ENCODE data around the gene CCNYL1. TPM values are rescaled to one million over a fixed set of nuclear protein-coding genes. Genes with fewer than 3 reads are reported as not detected.
"Not testable (repeated sequence)": the region's sequence is repeated elsewhere in the genome, so short reads cannot be mapped to it uniquely, and the experiment has no call there.

CCNYL1 gene
- total RNA-seq, 2 experiments from 2014 or later, result 2.5 to 2.7 TPM

DNA sequence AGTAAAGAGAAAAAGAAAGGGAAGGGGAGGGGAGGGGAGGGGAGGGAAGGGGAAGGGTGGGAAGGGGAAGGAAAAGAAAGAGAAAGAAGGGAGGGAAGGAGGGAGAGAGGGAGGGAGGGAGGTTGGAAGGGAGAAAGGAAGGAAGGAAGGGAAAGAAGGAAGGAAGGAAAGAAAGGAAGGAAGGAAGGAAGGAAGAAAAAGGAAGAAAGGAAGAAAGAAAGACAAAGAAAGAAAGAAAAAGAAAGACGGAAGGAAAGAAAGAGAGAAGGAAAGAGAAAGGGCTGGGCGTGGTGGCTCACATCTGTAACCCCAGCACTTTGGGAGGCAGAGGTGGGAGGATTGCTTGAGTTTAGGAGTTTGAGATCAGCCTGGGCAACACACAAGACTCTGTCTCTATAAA, 24.6 kb upstream of the CCNYL1 start:
- Mint-ChIP-seq H3K36me3 (ENCODE audit: low read depth) (no peaks in the 10 kb centered on the region), H3K27ac (no peak overlapping the region)
- CTCF ChIA-PET, result interaction anchor here (1.0 kb wide), 1 partner anchor 59 kb away, joined by 3 read pairs; no protein-coding TSS in a partner anchor

DNA sequence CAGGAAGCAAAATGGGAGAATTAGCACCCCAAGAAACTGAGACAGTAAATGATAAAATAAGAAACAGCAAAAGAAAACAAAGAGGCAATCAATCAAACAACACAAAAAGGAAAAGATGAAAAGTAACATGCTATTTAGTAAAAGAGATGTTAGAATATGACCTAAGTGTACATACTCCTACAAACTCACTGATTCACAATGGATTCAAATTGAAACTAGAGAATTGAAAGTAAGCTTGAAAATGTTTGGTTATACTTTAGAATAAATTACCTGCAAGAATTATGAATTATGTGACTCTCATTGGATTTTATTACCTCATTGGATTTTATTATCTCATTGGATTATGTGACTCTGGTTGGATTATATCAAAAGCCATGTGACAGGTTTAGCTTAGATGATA, 22.8 kb upstream of the CCNYL1 start:
- no peak overlapping the region for H3K4me3 Mint-ChIP-seq
- CTCF ChIA-PET, result interaction anchor here (1.0 kb wide), 1 partner anchor 62 kb away, joined by 3 read pairs; no protein-coding TSS in a partner anchor
- H3K9me3 Mint-ChIP-seq, result no peaks in the 10 kb centered on the region
- no peak for DNase-seq
- intact Hi-C loops (cut with micrococcal nuclease), result loop anchor here (1.0 kb wide), 2 partner anchors 23 to 61 kb away; partner anchors contain the start of gene CCNYL1
- no peak overlapping the region for H3K27ac Mint-ChIP-seq
- no peaks in the 10 kb centered on the region for H3K27me3 Mint-ChIP-seq (ENCODE audit: low read depth)
- no peaks in the 10 kb centered on the region for H3K36me3 Mint-ChIP-seq (ENCODE audit: low read depth)
- peaks cover 13% of the 10 kb centered on the region for H3K4me1 Mint-ChIP-seq (ENCODE audit: low read depth)

More for the DNA sequence above, 24.6 kb upstream of the CCNYL1 start:
- Mint-ChIP-seq H3K4me3 (no peak overlapping the region), H3K4me1 (ENCODE audit: low read depth) (peaks cover 10% of the 10 kb centered on the region), H3K9me3 (no peaks in the 10 kb centered on the region), H3K27me3 (ENCODE audit: low read depth) (no peaks in the 10 kb centered on the region)
- intact Hi-C loops (cut with micrococcal nuclease), result no loop called here
- DNase-seq, result no peak

DNA sequence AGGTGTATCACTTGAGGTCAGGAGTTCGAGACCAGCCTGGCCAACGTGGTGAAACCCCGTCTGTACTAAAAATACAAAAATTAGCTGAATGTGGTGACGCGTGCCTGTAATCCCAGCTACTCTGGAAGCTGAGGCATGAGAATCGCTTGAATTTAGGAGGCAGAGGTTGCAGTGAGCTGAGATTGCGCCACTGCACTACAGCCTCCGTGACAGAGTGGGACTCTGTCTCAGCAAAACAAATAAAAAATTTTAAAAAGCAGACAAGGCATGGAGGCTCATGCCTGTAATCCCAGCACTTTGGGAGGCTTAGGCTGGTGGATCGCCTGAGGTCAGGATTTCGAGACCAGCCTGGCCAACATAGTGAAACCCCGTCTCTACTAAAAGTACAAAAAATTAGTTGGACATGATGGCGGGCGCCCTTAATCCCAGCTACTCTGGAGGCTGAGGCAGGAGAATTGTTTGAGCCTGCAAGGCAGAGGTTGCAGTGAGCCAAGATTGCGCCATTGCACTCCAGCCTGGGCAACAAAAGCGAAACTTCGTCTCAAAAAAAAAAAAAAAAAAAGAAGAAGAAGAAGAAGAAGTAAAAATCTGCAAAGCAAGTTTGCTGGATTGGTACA, 20.5 kb upstream of the CCNYL1 start:
- H3K36me3 Mint-ChIP-seq (ENCODE audit: low read depth); intact Hi-C loops (cut with micrococcal nuclease); H3K27me3 Mint-ChIP-seq (ENCODE audit: low read depth); H3K4me3 Mint-ChIP-seq; DNase-seq; CTCF ChIA-PET; H3K9me3 Mint-ChIP-seq; H3K27ac Mint-ChIP-seq: not testable (repeated sequence)
- peaks cover 11% of the 10 kb centered on the region for H3K4me1 Mint-ChIP-seq (ENCODE audit: low read depth)

DNA sequence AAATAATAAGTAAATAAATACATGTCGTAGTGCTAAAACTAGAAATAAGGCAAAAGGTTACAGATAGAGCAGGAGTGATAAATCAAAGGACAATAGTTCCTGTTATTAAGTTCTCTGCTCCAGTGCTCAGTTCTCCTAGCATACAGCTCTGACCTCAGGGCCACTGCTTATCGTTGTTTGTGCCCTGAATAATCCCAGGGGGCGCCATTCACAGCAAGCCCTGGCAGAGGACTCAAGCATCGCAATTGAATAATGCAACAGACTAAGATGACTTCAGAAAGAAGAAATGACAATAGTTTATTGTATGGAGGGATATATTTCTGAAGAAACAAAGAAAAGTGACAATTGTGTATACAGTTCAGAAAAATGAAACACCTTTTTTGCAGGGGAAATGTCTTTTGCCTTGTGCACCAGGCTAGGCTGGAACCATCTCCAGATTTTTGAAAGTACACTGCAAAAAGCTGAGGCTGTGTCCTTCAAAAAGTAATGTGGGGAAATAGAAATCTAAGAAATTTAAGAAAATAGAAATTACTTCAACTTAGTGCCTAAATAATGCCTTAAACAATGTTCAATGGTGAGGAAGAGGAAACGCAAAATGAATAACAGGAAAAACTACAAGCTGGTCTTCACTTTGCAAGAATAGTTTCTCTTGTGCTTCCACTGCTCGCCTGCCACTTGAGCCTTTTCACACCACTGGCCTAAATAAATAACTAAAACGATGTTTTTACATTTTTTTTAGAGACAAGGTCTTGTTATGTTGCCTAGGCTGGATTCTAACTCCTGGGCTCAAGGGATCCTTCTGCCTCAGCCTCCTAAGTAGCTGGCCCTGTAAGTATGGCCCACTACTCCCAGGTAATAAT, 19.0 kb upstream of the CCNYL1 start:
- intact Hi-C loops (cut with micrococcal nuclease), result no loop called here
- Mint-ChIP-seq H3K27ac (no peak overlapping the region), H3K4me1 (ENCODE audit: low read depth) (peaks cover 11% of the 10 kb centered on the region), H3K27me3 (ENCODE audit: low read depth) (no peaks in the 10 kb centered on the region), H3K9me3 (no peaks in the 10 kb centered on the region), H3K36me3 (ENCODE audit: low read depth) (no peaks in the 10 kb centered on the region), H3K4me3 (no peak overlapping the region)
- peak; percentile 61 for DNase-seq
- CTCF ChIA-PET, result interaction anchor here (0.7 to 1.3 kb wide), 4 partner anchors 26 to 348 kb away, joined by 3 to 6 read pairs (median 4); no protein-coding TSS in a partner anchor

DNA sequence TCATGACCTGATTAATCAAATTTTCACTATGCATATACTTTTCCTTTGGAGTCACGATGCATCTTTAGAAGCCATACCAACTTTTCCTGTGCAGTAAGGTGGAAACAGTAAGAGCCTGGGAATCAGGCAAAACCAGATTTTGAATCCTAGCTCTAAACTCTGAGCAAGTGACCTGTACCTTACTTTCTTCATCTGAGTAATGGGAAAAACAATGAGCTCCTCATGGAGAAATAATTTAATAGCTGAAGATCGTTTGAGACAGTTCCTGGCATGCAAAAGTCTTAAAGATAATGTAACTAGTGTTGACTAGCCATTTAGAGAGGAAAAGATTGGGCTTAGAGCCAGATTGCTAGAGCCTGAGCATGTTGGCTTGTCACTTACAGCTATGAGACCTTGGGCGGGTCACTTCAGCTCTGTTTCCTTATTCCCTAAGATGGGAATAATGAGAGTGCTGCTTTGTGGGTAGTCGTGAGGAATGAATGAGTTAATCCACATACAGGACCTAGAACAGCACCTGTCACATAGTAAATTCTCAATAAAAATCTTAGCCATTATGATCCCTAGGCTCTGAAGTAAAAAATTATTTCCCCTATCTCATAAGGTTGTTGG, 17.7 kb upstream of the CCNYL1 start:
- Mint-ChIP-seq H3K27ac (no peak overlapping the region), H3K4me1 (ENCODE audit: low read depth) (peaks cover 5% of the 10 kb centered on the region), H3K9me3 (no peaks in the 10 kb centered on the region), H3K36me3 (ENCODE audit: low read depth) (no peaks in the 10 kb centered on the region), H3K27me3 (ENCODE audit: low read depth) (no peaks in the 10 kb centered on the region), H3K4me3 (no peak overlapping the region)
- no peak for DNase-seq
- intact Hi-C loops (cut with micrococcal nuclease), result no loop called here
- CTCF ChIA-PET, result interaction anchor here (1.3 kb wide), 3 partner anchors 11 to 347 kb away, joined by 4 to 6 read pairs (median 5); no protein-coding TSS in a partner anchor

DNA sequence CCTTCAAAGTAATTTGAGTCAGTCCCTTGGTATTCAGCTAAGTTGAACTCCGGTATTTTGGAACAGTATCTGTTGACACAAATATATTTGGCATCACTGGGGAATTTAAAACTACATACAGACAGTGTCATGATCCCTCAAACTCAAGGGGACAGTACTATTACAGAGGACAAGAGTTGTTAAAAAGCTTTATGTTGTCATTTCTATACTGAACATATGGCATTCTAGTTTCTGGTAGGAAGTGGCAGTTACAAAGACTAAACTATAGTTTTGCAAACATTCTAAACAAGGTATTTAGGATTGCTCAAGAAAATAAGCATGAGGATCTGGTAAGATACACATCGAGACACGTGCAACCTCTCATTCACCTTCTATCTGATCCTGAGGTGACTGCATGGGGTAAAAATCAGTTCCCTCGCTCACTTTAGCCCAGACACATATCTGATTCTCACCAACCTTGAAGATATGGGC, 16.6 kb upstream of the CCNYL1 start:
- H3K36me3 Mint-ChIP-seq (ENCODE audit: low read depth), result no peaks in the 10 kb centered on the region
- no peaks in the 10 kb centered on the region for H3K9me3 Mint-ChIP-seq
- no peaks in the 10 kb centered on the region for H3K27me3 Mint-ChIP-seq (ENCODE audit: low read depth)
- no peak for DNase-seq
- CTCF ChIA-PET, result no interaction called here
- intact Hi-C loops (cut with micrococcal nuclease), result no loop called here
- no peak overlapping the region for H3K27ac Mint-ChIP-seq
- H3K4me3 Mint-ChIP-seq, result no peak overlapping the region
- peaks cover 3% of the 10 kb centered on the region for H3K4me1 Mint-ChIP-seq (ENCODE audit: low read depth)

DNA sequence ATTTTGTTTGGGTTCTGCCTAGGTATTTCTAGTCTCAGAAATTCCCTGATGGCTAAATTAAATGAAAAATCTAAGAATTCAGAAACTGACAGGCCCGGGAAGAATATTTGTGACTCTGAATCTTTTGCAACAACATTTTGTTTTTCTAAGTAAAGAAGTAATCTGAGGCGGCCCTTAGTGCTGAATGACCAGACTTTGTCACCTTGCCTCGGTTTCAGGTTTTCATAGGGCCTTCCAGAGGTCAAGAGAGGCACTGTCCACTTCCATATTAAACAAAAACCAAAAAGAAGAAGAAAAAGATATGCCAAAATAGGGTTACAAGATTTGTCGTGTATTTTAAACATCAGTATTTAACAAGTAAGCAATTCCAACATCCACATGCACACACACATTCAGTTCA, 16.1 kb upstream of the CCNYL1 start:
- CTCF ChIA-PET, result no interaction called here
- H3K4me3 Mint-ChIP-seq, result no peak overlapping the region
- no peaks in the 10 kb centered on the region for H3K27me3 Mint-ChIP-seq (ENCODE audit: low read depth)

DNA sequence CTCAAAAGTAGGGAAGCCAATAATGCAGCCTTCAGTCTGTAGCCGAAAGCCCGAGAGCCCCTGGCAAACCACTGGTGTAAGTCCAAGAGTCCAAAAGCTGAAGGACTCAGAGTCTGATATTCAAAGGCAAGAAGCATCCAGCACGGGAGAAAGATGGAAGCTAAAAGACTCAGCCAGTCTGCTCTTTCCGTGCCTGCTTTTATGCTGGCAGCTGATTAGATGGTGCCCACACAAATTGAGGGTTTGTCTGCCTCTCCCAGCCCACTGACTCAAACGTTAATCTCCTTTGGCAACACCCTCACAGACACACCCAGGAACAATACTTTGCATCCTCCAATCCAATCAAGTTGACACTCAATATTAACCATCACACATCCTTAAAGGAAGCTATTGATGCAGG, 14.5 kb upstream of the CCNYL1 start:
- CTCF ChIA-PET, result interaction anchor here (1.5 kb wide), 1 partner anchor 49 kb away, joined by 3 read pairs; no protein-coding TSS in a partner anchor
- H3K4me3 Mint-ChIP-seq; H3K4me1 Mint-ChIP-seq (ENCODE audit: low read depth); H3K27ac Mint-ChIP-seq; H3K36me3 Mint-ChIP-seq (ENCODE audit: low read depth); DNase-seq; H3K27me3 Mint-ChIP-seq (ENCODE audit: low read depth); intact Hi-C loops (cut with micrococcal nuclease); H3K9me3 Mint-ChIP-seq: not testable (repeated sequence)

More for the DNA sequence above, 16.1 kb upstream of the CCNYL1 start:
- intact Hi-C loops (cut with micrococcal nuclease), result no loop called here
- H3K9me3 Mint-ChIP-seq, result no peaks in the 10 kb centered on the region
- no peak for DNase-seq
- peaks cover 3% of the 10 kb centered on the region for H3K4me1 Mint-ChIP-seq (ENCODE audit: low read depth)
- no peaks in the 10 kb centered on the region for H3K36me3 Mint-ChIP-seq (ENCODE audit: low read depth)
- no peak overlapping the region for H3K27ac Mint-ChIP-seq

DNA sequence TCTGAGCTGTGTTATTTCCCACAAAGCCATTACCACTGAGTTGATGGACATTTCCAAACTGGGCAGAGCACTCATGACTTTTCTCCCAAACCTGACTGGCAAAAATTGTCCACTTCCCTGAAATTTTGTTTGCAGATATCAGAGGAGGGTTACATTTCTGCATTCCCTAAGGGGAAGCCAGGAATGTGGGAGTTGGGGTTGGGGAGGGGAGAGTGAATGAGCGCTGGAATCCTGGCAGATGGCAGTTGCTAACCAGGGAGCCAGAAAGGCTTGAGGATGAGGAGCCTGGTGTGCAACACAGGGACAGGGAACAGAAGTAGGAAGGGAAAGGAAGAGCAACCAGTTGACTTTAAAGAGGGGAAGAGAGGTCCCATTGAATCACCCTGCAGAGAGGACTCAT, 14.0 kb upstream of the CCNYL1 start:
- Mint-ChIP-seq H3K4me3 (no peak overlapping the region), H3K36me3 (ENCODE audit: low read depth) (no peaks in the 10 kb centered on the region), H3K4me1 (ENCODE audit: low read depth) (peaks cover under 1% of the 10 kb centered on the region), H3K27ac (no peak overlapping the region), H3K9me3 (no peaks in the 10 kb centered on the region), H3K27me3 (ENCODE audit: low read depth) (no peaks in the 10 kb centered on the region)
- intact Hi-C loops (cut with micrococcal nuclease), result no loop called here
- DNase-seq, result no peak
- CTCF ChIA-PET, result interaction anchor here (0.6 to 1.5 kb wide), 2 partner anchors 49 to 613 kb away, joined by 3 read pairs; no protein-coding TSS in a partner anchor

DNA sequence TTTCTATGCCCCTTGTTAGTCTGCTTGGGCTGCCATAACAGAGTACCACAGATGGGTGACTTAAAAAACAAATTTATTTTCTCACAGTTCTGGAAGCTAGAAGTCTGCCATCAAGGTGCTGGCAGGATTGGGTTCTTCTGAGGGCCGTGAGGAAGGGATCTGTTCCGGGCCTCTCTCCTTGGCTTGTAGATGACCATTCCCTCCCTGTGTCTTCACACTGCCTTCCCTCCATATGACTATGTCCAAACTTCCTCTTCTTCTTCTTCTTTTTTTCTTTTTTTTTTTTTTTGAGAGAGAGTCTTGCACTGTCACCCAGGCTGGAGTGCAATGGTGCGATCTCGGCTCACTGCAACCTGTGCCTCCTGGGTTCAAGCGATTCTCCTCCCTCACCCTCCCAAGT, 13.1 kb upstream of the CCNYL1 start:
- Mint-ChIP-seq H3K27me3 (ENCODE audit: low read depth) (no peaks in the 10 kb centered on the region), H3K4me1 (ENCODE audit: low read depth) (no peaks in the 10 kb centered on the region), H3K4me3 (no peak overlapping the region), H3K9me3 (no peaks in the 10 kb centered on the region), H3K36me3 (ENCODE audit: low read depth) (no peaks in the 10 kb centered on the region), H3K27ac (no peak overlapping the region)
- CTCF ChIA-PET, result interaction anchor here (0.6 to 1.5 kb wide), 2 partner anchors 48 to 62 kb away, joined by 3 read pairs; no protein-coding TSS in a partner anchor
- intact Hi-C loops (cut with micrococcal nuclease), result no loop called here
- DNase-seq, result no peak

DNA sequence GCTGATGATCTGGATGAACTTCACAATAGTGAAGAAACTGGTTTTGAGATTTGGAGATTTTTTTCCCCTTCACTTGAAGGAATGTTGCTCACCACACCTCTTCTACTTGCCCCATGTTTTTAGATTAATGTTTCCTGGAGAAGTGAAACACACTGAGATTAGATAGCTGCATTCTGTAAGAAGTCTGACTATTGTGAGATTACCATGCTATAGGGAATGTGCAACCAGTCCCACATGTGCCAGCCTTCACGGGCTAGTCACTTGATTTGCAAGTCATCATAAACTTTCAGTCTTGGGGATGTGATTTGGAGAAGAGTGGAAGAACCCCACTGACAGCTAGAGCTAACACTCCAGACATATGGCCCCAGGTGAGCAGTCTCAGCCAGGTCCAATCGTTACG, 7.4 kb upstream of the CCNYL1 start:
- Mint-ChIP-seq H3K4me1 (ENCODE audit: low read depth) (peaks cover 6% of the 10 kb centered on the region), H3K9me3 (no peaks in the 10 kb centered on the region), H3K4me3 (no peak overlapping the region), H3K27ac (no peak overlapping the region), H3K27me3 (ENCODE audit: low read depth) (no peaks in the 10 kb centered on the region), H3K36me3 (ENCODE audit: low read depth) (no peaks in the 10 kb centered on the region)
- CTCF ChIA-PET, result interaction anchor here (0.6 to 1.7 kb wide), 3 partner anchors 10 to 77 kb away, joined by 3 to 5 read pairs (median 3); no protein-coding TSS in a partner anchor
- intact Hi-C loops (cut with micrococcal nuclease), result no loop called here
- DNase-seq, result no peak

DNA sequence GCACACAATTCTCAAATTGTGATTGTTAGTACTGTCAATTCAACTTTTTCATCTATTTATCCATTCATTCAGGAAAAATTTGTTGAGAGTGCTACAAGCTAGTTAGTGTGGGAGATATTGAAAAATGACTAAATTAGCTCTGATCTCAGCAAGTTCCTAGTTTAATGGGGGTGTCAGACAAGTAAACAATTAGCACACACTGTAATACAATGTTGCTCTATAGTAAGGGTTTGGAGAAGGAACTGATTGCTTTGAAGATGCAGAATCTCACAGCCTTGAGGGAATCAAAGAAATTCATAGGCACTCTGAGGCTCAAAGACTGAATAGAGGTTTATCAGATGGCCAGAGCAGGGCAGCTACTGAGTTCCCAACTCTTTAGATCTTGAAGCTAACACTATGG, 6.8 kb upstream of the CCNYL1 start:
- no peaks in the 10 kb centered on the region for H3K36me3 Mint-ChIP-seq (ENCODE audit: low read depth)
- no peak overlapping the region for H3K27ac Mint-ChIP-seq
- intact Hi-C loops (cut with micrococcal nuclease), result no loop called here

More for the DNA sequence above, 6.8 kb upstream of the CCNYL1 start:
- CTCF ChIA-PET, result interaction anchor here (0.6 to 1.7 kb wide), 4 partner anchors 11 to 78 kb away, joined by 3 to 5 read pairs (median 3); no protein-coding TSS in a partner anchor
- H3K27me3 Mint-ChIP-seq (ENCODE audit: low read depth), result no peaks in the 10 kb centered on the region
- no peak overlapping the region for H3K4me3 Mint-ChIP-seq
- no peaks in the 10 kb centered on the region for H3K9me3 Mint-ChIP-seq
- H3K4me1 Mint-ChIP-seq (ENCODE audit: low read depth), result peaks cover 6% of the 10 kb centered on the region
- DNase-seq, result no peak
